Nephron (organoid): ENCODE measurements around the gene LSP1.
"Not testable (repeated sequence)": the region's sequence is repeated elsewhere in the genome, so short reads cannot be mapped to it uniquely, and the experiment has no call there.

Experiments used
- H3K27ac Mint-ChIP-seq, 3 experiments: 2 replicates each; pipeline ENCODE4 v1.8.0; 2020; ENCODE audit warnings: mixed read lengths in 3 of 3, mild to moderate bottlenecking in 2 of 3, moderate library complexity in 1 of 3
- H3K27me3 Mint-ChIP-seq: 2 replicates; pipeline ENCODE4 v1.8.0; 2021; ENCODE audit warnings: low read depth, mild to moderate bottlenecking, moderate library complexity, mixed read lengths
- H3K36me3 Mint-ChIP-seq: 2 replicates; pipeline ENCODE4 v1.8.0; 2020; ENCODE audit warnings: low read depth, mixed read lengths
- H3K4me1 Mint-ChIP-seq: 2 replicates; pipeline ENCODE4 v1.8.0; 2020; ENCODE audit warnings: mixed read lengths
- H3K4me3 Mint-ChIP-seq, 3 experiments: 2 replicates each; pipeline ENCODE4 v1.8.0; 2020; ENCODE audit warnings: mild to moderate bottlenecking in 3 of 3, mixed read lengths in 3 of 3, moderate library complexity in 2 of 3
- H3K9me3 Mint-ChIP-seq: 2 replicates; pipeline ENCODE4 v1.8.0; 2020; ENCODE audit warnings: mixed read lengths
- CTCF ChIP-seq, 3 experiments: fragments of 200-600 bp; sonication (generic); IDR thresholded peaks; one replicate each; pipeline ENCODE4 v1.5.0; 2021; ENCODE audit warnings: antibody characterized with exemption in 3 of 3; ENCODE audit not compliant: unreplicated experiment in 3 of 3

Gene LSP1

GRCh38 chr11:1852877-1853276, at the start of gene LSP1:
LSP1 (plus strand) TSS chr11:1853084; CDS start chr11:1853145, 61 bp downstream.
- Mint-ChIP-seq H3K36me3 (no peaks in the 10 kb centered on the region), H3K4me1 (peaks cover 4% of the 10 kb centered on the region), H3K9me3 (no peaks in the 10 kb centered on the region), H3K27me3 (no peaks in the 10 kb centered on the region), H3K4me3 (no peak within 1 kb of the TSS), H3K27ac (peak within 1 kb of the TSS in 1 of 3 experiments; percentile 14)
- TF ChIP-seq CTCF (IDR thresholded peaks at IDR 0.05; ENCODE audit: unreplicated experiment in 3 of 3) = no peak

- Mint-ChIP-seq H3K27me3 (peaks cover 10% of the 10 kb centered on the region), H3K9me3 (no peaks in the 10 kb centered on the region), H3K27ac (no peak overlapping the region), H3K4me1 (no peaks in the 10 kb centered on the region), H3K4me3 (no peak overlapping the region), H3K36me3 (no peaks in the 10 kb centered on the region)
- TF ChIP-seq CTCF (IDR thresholded peaks at IDR 0.05; ENCODE audit: unreplicated experiment in 3 of 3) = no peak
These were observed 49.6 kb upstream of the LSP1 start for GRCh38 chr11:1803246-1803645.

GRCh38 chr11:1803835-1804519, 48.9 kb upstream of the LSP1 start:
- not testable (repeated sequence) for H3K27ac Mint-ChIP-seq, H3K4me3 Mint-ChIP-seq

GRCh38 chr11:1805525-1805924, 47.4 kb upstream of the LSP1 start:
- Mint-ChIP-seq H3K36me3 (no peaks in the 10 kb centered on the region), H3K4me1 (no peaks in the 10 kb centered on the region), H3K4me3 (no peak overlapping the region), H3K27ac (no peak overlapping the region), H3K9me3 (peaks cover 4% of the 10 kb centered on the region), H3K27me3 (peaks cover 20% of the 10 kb centered on the region)
- TF ChIP-seq CTCF (IDR thresholded peaks at IDR 0.05; ENCODE audit: unreplicated experiment in 3 of 3) = no peak

More at GRCh38 chr11:1803835-1804519, 48.9 kb upstream of the LSP1 start:
- not testable (repeated sequence) for H3K4me1 Mint-ChIP-seq, H3K9me3 Mint-ChIP-seq, H3K36me3 Mint-ChIP-seq
- peaks cover 17% of the 10 kb centered on the region for H3K27me3 Mint-ChIP-seq

- TF ChIP-seq CTCF (IDR thresholded peaks at IDR 0.05; ENCODE audit: unreplicated experiment in 3 of 3) = no peak
- no peaks in the 10 kb centered on the region for H3K36me3 Mint-ChIP-seq
These were observed 45.5 kb upstream of the LSP1 start for GRCh38 chr11:1807264-1807995.

GRCh38 chr11:1810761-1811160, 42.1 kb upstream of the LSP1 start:
- H3K27me3 Mint-ChIP-seq = peaks cover 28% of the 10 kb centered on the region
- no peaks in the 10 kb centered on the region for H3K36me3 Mint-ChIP-seq
- H3K4me3 Mint-ChIP-seq = no peak overlapping the region
- no peaks in the 10 kb centered on the region for H3K4me1 Mint-ChIP-seq
- TF ChIP-seq CTCF (IDR thresholded peaks at IDR 0.05; ENCODE audit: unreplicated experiment in 3 of 3) = no peak
- H3K27ac Mint-ChIP-seq = no peak overlapping the region
- peaks cover 12% of the 10 kb centered on the region for H3K9me3 Mint-ChIP-seq

More at GRCh38 chr11:1807264-1807995, 45.5 kb upstream of the LSP1 start:
- H3K4me3 Mint-ChIP-seq = no peak overlapping the region
- H3K9me3 Mint-ChIP-seq = peaks cover 7% of the 10 kb centered on the region
- no peak overlapping the region for H3K27ac Mint-ChIP-seq
- peaks cover 24% of the 10 kb centered on the region for H3K27me3 Mint-ChIP-seq
- H3K4me1 Mint-ChIP-seq = no peaks in the 10 kb centered on the region
